ENCODE results near the gene FTO.

DNA sequence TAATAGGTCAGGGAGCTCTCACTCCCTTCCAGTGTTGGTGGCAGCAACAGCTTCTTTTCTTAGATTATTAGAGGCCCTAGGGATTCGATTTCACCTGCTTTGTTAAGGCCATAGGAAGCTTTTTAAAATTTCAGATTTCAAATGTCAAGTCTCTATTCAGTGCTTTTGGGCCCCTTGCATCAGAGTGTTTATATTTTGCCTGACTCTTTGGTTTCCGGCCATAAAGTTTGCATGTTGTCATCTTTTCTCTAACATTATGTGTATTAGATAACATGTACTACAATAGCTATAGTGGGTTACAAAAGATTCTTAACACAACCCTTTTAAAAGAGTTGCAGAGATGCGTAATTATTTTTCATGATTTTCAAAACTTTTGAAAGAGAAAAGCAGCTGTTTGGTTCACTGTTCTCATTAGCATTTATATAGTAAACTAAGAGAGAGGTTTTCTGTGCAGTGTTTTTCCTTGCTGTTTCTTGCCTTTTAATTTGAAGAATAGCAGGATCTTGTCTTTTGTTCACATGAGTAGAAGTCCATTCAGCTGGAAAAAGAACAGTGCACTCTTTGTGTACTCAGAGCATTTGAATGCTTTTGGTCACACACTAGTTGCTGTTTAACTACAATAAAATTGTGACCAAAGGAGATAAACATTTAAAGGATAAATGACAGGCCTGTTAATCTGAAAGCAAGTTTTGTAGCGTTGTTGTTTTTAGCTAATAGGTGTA is 52.5 kb downstream of the FTO start:
- TF ChIP-seq, protein P1, sequence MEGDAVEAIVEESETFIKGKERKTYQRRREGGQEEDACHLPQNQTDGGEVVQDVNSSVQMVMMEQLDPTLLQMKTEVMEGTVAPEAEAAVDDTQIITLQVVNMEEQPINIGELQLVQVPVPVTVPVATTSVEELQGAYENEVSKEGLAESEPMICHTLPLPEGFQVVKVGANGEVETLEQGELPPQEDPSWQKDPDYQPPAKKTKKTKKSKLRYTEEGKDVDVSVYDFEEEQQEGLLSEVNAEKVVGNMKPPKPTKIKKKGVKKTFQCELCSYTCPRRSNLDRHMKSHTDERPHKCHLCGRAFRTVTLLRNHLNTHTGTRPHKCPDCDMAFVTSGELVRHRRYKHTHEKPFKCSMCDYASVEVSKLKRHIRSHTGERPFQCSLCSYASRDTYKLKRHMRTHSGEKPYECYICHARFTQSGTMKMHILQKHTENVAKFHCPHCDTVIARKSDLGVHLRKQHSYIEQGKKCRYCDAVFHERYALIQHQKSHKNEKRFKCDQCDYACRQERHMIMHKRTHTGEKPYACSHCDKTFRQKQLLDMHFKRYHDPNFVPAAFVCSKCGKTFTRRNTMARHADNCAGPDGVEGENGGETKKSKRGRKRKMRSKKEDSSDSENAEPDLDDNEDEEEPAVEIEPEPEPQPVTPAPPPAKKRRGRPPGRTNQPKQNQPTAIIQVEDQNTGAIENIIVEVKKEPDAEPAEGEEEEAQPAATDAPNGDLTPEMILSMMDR (IDR thresholded peaks at IDR 0.05), result no peak
- TF ChIP-seq, protein P2, sequence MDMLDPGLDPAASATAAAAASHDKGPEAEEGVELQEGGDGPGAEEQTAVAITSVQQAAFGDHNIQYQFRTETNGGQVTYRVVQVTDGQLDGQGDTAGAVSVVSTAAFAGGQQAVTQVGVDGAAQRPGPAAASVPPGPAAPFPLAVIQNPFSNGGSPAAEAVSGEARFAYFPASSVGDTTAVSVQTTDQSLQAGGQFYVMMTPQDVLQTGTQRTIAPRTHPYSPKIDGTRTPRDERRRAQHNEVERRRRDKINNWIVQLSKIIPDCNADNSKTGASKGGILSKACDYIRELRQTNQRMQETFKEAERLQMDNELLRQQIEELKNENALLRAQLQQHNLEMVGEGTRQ (CRISPR knock-in tag; IDR thresholded peaks at IDR 0.05), result no peak
- TF ChIP-seq, protein P3, sequence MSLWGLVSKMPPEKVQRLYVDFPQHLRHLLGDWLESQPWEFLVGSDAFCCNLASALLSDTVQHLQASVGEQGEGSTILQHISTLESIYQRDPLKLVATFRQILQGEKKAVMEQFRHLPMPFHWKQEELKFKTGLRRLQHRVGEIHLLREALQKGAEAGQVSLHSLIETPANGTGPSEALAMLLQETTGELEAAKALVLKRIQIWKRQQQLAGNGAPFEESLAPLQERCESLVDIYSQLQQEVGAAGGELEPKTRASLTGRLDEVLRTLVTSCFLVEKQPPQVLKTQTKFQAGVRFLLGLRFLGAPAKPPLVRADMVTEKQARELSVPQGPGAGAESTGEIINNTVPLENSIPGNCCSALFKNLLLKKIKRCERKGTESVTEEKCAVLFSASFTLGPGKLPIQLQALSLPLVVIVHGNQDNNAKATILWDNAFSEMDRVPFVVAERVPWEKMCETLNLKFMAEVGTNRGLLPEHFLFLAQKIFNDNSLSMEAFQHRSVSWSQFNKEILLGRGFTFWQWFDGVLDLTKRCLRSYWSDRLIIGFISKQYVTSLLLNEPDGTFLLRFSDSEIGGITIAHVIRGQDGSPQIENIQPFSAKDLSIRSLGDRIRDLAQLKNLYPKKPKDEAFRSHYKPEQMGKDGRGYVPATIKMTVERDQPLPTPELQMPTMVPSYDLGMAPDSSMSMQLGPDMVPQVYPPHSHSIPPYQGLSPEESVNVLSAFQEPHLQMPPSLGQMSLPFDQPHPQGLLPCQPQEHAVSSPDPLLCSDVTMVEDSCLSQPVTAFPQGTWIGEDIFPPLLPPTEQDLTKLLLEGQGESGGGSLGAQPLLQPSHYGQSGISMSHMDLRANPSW (CRISPR knock-in tag; conservative IDR thresholded peaks at IDR 0.05; ENCODE audit: low read depth), result no peak
